ENCODE results near the gene ACOT11. TPM values are rescaled to one million over a fixed set of nuclear protein-coding genes. Genes with fewer than 3 reads are reported as not detected.
A peak's percentile ranks its signal among the peaks of the same experiment; 100 is the strongest.
"Not testable (repeated sequence)": the region's sequence is repeated elsewhere in the genome, so short reads cannot be mapped to it uniquely, and the experiment has no call there.

Gene ACOT11
- total RNA-seq, 1 donor from 2014 or later, result 43.4 TPM

GRCh38 chr1:54526565-54526964 is 21.5 kb upstream of the ACOT11 start:
- DNase-seq (ENCODE audit: missing footprints); ATAC-seq; intact Hi-C loops (cut with DNase I): not testable (repeated sequence)

DNA sequence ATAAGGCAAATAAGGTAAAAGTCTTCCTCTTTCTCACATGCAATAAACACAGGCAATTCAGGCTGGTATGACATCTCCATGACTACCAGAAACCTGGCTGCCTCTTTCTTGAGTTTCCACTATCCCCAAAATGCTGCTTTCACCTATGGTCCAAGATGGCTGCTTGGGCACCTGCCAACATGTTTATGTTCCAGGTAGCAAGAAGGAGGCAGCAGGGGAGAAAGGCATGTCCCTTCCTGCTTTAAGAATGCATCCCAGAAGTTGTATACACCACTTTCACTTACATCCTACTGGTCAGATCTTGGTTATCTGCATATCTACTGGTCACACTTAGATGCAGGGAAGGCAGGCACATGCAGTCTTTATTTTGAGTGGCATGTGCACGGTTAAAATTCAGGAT is 19.4 kb upstream of the ACOT11 start:
- no peak for ATAC-seq
- intact Hi-C loops (cut with DNase I), result no loop called here
- DNase-seq (ENCODE audit: missing footprints), result no peak

DNA sequence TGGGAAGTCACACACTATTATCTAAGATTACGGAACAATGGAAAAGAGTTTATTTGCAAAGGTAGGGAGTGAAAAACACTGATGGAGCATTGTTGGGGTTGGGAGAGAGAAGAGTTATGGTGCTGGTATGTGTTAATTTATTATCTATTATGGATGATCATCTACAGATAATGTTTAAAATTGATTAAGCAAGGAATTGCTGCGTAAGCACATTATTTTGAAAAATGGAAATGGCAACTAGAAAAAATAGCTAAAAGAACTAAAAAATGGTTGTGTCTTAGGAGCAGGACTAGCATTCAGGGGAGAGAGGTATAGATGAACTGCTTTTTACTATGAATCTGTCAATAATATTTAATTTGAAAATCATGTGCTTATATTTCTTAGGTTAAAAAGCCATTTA is 16.0 kb upstream of the ACOT11 start:
- no peak for ATAC-seq

DNA sequence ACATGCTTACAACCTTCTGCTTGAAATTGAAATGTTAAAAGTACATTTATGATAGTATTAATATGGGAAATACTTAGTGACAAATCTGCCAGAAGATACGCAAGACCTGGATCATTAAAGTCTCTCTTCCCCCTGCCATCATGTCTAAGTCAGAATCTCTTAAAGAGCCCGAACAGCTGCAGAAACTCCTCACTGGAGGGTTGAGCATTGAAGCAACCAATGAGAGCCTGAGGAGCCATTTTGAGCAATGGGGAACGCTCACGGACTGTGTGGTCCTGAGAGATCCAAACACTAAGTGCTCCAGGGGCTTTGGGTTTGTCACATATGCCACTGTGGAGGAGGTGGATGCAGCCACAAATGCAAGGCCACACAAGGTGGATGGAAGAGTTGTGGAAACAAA is 11.4 kb upstream of the ACOT11 start:
- intact Hi-C loops (cut with DNase I); DNase-seq (ENCODE audit: missing footprints); ATAC-seq: not testable (repeated sequence)

More for the DNA sequence above, 16.0 kb upstream of the ACOT11 start:
- intact Hi-C loops (cut with DNase I), result no loop called here
- no peak for DNase-seq (ENCODE audit: missing footprints)

DNA sequence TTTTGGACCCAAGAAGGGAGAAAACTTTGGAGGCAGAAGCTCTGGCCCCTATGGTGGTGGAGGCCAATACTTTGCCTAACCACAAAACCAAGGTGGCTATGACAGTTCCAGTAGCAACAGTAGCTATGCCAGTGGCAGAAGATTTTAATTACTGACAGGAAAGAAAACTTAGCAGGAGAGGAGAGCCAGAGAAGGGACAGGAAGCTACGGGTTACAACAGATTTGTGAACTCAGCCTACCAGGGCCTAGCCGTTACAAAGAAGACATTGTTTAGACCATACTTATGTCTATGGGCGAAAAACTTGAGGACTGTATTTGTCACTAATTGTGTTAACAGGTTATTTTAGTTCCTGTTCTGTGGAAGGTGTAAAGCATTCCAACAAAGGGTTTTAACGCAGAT is 10.4 kb upstream of the ACOT11 start:
- DNase-seq (ENCODE audit: missing footprints), result no peak
- intact Hi-C loops (cut with DNase I), result no loop called here
- ATAC-seq, result no peak

DNA sequence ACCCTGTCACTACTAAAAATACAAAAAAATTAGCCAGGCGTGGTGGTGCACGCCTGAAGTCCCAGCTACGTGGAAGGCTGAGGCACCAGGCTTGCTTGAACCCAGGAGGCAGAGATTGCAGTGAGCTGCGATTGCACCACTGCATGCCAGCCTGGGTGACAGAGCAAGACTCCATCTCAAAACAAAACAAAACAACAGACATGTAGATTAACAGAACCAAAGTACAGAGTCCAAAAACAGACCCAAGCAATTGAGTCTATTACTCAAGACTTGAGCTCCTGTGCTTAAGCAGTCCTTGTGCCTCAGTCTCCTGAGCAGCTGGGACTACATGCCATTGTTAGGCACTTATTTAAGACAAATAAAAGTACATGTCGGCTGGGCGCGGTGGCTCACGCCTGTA is 9.5 kb upstream of the ACOT11 start:
- no peak for ATAC-seq
- intact Hi-C loops (cut with DNase I), result no loop called here
- DNase-seq (ENCODE audit: missing footprints), result no peak

GRCh38 chr1:54540582-54541295 is 7.3 kb upstream of the ACOT11 start:
- DNase-seq (ENCODE audit: missing footprints) (no peak), ATAC-seq (no peak)
- intact Hi-C loops (cut with DNase I), result no loop called here

- ATAC-seq (peak; percentile 85), DNase-seq (ENCODE audit: missing footprints) (peak; percentile 85)
- intact Hi-C loops (cut with DNase I), result no loop called here
These were observed 5.7 kb upstream of the ACOT11 start for GRCh38 chr1:54542120-54542961.

- intact Hi-C loops (cut with DNase I), result no loop called here
- DNase-seq (ENCODE audit: missing footprints) (no peak), ATAC-seq (no peak)
These were observed 5.0 kb upstream of the ACOT11 start for GRCh38 chr1:54542962-54543539.

GRCh38 chr1:54543729-54544496 is 4.1 kb upstream of the ACOT11 start:
- ATAC-seq (no peak), DNase-seq (ENCODE audit: missing footprints) (no peak)
- intact Hi-C loops (cut with DNase I), result no loop called here

GRCh38 chr1:54545916-54546635 is 2.0 kb upstream of the ACOT11 start:
- DNase-seq (ENCODE audit: missing footprints), result no peak
- intact Hi-C loops (cut with DNase I), result loop anchor here (5.0 kb wide), 1 partner anchor 171 kb away; the partner anchor contains the start of gene TTC4
- no peak for ATAC-seq

DNA sequence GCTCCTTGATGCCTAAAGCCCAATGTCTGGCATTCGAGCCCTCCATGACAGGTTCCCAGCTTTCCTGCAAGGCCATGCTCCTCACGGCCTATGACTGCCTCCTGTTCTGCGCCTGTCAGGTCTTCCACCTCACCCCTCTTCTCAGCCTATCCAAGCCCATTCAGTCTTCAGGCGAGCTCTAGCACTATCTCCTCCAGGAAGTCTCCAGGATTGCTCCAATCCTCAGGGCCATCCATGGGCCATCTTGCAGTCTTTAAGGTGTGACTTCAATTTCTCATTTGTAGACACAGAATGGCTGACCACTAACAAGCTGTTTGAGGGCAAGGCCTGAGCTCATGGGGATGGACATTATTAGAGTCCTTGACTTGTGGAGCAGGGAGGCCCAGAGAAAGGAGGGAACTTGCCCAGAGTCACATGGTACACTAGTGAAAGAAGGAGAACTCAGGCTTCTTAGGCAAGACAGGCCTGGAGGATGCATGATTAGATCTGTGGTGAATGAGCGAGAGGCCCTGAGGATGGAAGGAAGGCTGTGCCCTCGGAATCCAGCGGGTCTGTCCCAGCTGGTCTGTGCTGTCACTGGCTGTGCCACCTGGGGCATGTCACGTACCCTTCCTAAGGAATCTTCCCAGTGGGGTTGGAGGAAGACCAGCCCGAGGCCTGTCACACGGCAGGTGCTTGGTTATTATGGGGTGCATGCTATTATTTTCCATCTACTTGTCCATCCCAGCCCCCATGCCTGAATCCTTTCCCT is 1.2 kb upstream of the ACOT11 start:
- intact Hi-C loops (cut with DNase I), result loop anchor here (5.0 kb wide), 1 partner anchor 170 kb away; the partner anchor contains the start of gene TTC4
- ATAC-seq (no peak), DNase-seq (ENCODE audit: missing footprints) (no peak)

DNA sequence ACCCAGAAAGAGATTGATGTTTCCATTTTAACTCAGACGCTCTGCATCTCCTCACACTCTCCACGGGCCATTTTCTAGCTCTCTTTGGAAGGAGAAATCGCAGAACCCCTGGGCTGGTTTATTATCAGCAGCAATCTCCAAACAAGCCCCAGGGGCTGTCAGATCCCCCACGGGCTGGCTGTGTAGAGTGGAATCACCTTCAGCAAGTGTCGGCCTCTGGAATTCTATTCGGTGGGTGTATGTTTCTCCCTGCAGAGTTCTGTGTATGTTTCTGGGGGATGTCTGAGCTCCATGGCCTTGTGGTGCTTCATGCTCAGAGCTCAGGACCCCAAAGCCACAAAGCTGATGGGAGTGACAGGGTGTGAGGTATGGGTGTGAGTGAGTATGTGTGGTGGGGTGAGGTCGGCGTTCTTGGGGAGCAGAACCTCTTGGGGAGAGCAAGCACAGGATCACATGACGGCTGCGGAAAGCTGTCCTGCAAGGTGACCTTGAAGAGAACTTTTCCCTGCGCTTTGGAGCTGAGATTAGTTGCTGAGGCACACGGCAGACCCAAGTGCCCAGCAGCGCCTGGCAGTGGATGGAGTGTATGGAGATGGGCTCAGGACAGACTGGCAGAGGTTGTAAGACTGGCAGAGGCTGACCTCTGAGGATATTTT is 489 bp downstream of the ACOT11 start:
- intact Hi-C loops (cut with DNase I), result loop anchor here (1.0 to 5.0 kb wide), 4 partner anchors 33 to 169 kb away; partner anchors contain the start of gene TTC4
- DNase-seq (ENCODE audit: missing footprints) (no peak), ATAC-seq (peak; percentile 57)

- intact Hi-C loops (cut with DNase I), result loop anchor here (5.0 kb wide), 1 partner anchor 168 kb away; the partner anchor contains the start of gene TTC4
- ATAC-seq (no peak), DNase-seq (ENCODE audit: missing footprints) (no peak)
These were observed 1.3 kb downstream of the ACOT11 start for GRCh38 chr1:54549181-54549924.

DNA sequence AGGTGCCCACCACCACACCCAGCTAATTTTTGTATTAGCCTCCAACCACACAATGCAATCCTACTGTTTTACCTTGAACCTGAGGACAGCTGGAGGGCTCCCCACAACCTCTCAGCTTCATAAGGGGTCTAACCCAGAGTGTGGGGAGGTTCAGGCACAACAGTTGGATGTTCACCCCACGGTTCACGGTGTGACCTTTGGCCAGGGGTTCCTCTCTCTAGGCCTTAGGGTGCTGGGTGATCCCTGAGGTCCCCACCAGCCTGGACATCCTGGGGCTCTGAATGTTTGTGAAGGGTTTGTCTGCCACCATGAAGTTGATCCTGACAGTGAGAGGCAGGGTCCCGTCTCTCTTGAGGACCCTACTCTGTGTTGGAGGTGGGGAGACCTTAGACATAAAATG is 3.9 kb downstream of the ACOT11 start:
- intact Hi-C loops (cut with DNase I), result no loop called here
- ATAC-seq (no peak), DNase-seq (ENCODE audit: missing footprints) (no peak)

DNA sequence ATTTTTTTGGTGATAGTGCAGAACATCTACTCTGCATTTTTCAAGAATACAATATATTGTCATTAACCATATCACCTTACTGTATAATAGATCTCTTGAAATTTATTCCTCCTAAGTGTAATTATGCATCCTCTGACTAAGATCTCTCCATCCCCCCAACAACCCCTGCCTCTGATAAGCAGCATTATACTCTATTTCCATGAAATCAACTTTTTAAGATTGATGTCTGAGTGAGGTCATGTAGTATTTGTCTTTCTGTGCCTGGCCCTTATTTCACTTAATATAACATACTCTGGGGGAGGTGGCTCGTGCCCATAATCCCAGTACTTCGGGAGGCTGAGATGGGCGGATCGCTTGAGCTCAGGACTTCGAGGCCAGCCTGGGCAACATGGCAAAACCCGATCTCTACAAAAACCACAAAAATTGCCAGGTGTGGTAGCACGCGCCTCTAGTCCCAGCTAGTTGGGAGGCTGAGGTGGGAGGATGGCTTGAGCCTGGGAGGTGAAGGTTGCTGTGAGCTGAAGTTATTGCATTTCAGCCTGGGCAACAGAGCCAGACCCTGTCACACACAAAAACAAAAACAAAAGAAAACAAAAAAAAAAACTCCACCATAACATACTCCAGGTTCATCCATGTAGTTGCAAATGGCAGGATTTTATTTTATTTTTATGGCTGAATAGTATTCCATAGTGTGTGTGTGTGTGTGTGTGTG is 5.7 kb downstream of the ACOT11 start:
- ATAC-seq, result no peak
- no peak for DNase-seq (ENCODE audit: missing footprints)
- intact Hi-C loops (cut with DNase I), result no loop called here

Measured in Right ventricle myocardium inferior (tissue), 1 donor.